GM18505 (cell line): ENCODE measurements around the gene AFTPH.

Experiments
- ATAC-seq: cut with Tn5 transposase; IDR thresholded peaks from one replicate; pipeline ENCODE4 v1.9.1; 2021; ENCODE audit not compliant: unreplicated experiment
- POLR2A ChIP-seq: IDR thresholded peaks from 4 replicates; pipeline ENCODE4 v1.6.1; 2011; ENCODE audit warnings: borderline replicate concordance; ENCODE audit not compliant: insufficient read depth, insufficient read length; ENCODE audit errors: extremely low read depth

Gene AFTPH, protein sequence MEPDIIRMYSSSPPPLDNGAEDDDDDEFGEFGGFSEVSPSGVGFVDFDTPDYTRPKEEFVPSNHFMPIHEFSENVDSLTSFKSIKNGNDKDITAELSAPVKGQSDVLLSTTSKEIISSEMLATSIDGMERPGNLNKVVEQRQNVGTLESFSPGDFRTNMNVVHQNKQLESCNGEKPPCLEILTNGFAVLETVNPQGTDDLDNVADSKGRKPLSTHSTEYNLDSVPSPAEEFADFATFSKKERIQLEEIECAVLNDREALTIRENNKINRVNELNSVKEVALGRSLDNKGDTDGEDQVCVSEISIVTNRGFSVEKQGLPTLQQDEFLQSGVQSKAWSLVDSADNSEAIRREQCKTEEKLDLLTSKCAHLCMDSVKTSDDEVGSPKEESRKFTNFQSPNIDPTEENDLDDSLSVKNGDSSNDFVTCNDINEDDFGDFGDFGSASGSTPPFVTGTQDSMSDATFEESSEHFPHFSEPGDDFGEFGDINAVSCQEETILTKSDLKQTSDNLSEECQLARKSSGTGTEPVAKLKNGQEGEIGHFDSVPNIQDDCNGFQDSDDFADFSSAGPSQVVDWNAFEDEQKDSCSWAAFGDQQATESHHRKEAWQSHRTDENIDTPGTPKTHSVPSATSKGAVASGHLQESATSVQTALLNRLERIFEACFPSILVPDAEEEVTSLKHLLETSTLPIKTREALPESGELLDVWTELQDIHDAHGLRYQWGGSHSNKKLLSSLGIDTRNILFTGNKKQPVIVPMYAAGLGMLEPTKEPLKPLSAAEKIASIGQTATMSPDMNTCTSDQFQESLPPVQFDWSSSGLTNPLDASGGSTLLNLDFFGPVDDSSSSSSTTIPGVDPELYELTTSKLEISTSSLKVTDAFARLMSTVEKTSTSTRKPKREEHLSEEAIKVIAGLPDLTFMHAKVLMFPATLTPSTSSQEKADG

DNA sequence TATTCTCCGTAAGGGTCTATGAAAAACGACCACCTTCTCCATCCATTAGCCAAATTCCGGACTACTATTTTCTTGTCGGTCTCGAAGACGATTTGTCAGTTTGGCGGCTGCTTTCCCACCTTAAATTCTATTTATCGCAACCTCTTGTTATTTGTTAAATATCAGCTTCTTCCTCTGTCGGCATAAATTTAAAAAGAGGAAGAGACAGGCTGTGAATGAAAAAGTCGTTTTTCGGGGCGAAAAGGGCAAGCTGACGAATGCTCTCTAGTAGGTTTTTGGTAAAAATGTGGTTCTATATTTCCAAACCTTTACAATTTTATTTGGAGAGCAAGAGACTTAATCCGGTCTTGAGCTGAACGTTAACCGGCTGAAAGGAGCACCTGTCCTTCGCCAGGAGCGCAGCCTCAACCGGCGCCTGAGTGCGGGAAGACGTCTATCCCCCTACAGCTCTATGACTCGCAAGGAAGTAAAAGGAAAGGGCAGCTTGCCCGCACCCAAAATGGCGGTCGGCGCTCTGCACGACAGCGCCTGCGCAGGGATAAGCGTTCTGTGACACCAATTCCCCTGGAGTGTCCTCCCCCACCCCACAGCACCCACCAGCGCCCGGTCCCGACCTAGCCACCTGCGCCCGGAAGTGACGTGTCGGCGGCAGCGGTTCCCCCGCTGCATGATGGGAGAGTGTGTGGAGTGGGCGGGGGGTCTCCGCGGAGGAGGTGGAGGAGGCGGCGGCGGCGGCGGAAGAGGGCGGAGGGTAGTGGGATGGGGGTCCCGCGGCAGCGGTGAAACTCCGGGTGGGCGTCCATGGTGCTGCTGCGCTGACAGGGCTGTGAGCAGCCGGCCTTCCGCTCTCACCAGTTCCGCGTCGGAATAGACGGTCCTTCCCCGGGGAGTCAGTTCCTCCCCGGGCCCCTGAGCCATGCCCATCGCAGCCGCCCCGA is at the start of gene AFTPH:
AFTPH (plus strand) TSS at position 663 of the 938 bp plus-strand sequence. CDS start 27,147 bp downstream, outside the sequence.
- TF ChIP-seq POLR2A, result peak; percentile 88
- peak; percentile 87 for ATAC-seq

DNA sequence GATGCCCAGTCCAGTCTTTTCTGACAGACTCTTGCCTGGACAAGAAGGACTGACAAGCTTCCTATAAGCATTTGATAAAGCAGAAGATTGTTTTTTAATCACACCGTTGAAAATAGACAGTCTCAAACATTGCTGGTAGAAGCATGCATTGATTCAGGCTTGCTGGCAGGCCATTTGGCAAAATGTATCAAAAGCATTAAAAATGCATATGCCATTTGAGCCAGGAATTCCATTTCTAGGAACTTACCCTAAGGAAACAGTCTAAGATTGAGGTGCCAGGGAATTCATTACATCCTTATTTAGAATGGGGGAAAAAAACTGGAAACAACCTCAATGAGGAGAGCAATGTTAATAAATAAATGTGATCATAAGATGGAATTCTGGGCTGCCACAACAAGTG is 49.5 kb upstream of the AFTPH start:
- ATAC-seq, result no peak
- no peak for TF ChIP-seq POLR2A

DNA sequence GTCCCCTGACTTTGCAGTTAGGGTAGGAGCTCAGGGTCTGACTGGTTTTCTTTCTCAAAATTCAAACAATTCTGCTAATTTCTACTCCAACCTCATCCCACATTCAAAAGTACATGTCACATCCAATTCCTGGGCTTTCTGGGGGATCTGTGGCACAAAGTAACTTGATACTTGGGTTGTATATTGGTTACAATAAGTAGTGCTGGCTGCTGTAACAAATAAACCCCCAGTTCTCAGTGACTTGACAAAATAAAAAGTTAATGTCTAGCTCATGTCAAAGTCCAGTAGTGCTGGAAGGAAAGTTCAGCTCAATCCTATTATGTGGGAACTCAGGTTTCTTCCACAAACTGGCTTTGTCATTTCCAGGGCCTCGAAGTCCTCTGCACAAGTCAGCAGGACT is 47.1 kb upstream of the AFTPH start:
- ATAC-seq, result no peak
- TF ChIP-seq POLR2A, result no peak

DNA sequence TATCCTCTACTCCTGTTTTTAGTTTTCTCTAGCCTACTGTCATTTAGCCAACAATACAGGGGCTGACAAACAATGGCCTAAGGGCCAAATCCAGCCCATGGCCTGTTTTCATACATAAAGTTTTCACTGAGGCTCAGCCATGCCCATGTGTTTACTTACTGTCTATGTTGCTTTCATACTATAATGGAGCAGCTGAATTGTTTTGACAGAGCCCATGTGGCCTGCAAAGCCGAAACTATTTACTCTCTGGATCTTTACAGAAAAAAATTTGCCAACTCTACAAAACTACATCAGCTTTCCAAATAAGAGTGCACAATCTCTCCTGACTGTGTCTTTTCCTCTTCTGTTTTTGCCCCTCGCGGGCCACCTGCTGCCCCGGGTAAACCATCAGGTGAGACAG is 46.1 kb upstream of the AFTPH start:
- no peak for TF ChIP-seq POLR2A
- no peak for ATAC-seq

DNA sequence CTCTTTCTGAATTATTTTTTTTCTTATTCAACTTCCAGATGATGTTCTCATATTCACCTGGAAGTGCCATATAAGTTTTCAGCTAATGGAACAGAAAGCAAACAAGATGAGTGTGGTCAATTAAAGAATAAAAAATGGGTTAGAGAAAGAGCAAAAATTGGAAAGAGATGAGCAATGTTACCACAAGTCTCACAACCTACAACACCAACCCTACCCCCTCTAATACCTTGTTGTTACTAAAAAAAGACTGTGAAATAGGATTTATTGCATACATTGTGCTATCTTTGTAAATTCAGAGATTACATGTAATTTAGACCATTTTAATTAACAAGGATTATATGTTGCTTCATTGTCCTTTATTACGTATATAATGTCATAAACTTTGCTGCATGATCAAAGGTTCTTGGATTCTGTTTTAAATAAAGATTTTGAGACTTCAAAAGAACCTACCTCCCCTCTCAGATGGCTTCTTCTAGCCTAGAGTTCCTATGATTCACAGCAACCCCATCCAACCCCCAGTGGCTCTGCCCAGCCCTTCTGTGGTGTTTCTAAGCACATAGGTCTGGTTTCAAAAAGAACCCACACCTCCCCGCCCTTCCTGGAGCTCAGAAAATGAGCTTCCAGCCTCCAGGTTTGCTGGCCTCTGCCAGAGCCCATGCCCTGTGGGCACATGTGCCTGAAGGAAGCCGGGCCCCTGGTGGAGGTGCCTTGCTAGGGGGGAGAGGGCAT is 45.5 kb upstream of the AFTPH start:
- no peak for ATAC-seq
- no peak for TF ChIP-seq POLR2A

DNA sequence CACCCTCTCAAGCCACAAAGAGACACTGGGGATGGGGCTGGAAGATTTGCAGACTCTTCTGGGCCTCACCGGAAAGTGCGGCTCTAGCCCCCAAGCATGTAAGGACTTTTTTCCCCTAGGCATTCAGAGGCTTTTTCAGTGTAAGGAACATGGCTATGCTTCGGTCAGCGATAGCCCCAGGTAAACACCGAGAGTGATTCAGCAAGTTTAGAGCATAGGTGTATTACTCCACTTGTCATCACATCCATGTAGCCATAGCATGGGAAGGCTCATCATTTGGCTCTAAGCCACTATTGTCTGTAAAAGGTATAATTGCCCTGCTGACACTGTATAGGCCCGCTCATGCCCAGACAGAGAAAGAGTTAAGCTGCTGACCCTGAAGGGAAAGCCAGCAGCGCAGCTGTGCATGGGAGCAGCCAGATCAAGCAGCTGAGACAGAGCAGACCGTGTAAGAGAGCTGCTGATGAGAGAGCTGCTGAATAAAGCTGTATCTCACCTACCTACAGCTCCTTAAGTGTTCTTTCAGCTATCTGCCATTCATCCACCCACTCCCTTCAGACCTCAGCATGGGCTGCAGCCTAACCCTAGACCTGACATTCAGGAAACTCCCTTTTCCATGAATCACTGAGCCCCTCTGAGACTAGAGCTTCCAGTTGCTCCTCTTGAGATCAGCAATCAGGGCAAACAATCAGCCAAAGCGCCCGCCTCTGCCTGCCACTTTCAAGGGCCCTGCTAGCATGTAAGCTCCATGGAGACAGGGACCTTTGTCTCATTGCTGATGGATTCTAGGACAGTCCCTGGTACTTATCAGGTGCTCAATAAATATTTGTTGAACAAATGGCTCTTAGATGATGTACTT is 44.6 kb upstream of the AFTPH start:
- no peak for ATAC-seq
- no peak for TF ChIP-seq POLR2A

DNA sequence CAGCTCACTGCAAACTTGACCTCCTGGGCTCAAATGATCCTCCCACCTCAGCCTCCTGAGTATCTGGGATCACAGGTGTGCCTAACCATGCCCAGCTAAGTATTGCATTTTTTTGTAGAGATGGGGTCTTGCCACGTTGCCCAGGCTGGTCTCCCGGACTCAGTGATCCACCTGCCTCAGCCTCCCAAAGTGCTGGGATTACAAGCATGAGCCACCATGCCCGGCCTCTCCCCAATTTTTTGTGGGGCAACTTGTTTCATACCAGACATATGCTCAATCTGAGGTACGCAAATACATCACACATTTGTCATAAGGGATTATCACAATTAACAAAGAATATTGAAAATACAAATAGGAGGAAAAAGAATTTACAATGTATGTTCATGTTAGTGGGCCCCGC is 42.5 kb upstream of the AFTPH start:
- TF ChIP-seq POLR2A, result no peak
- ATAC-seq, result no peak

DNA sequence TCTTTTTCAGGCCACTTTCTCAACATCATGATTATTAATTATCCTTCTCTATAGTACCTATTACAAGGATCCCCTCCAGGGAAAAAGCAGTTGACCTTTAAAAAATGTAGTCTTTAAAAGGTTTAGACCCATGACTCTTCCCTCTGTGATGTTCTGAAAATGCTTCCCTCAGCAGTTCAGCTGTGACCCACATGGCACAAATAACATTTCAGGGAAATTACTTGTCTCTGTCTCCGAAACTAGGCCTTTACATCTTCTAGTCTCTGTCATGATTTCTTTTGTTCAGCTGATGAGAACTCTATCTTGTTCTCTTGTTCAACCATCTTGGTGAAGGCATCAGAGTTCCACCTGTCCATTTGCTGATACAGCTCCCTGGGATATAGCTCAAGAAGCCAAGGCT is 41.9 kb upstream of the AFTPH start:
- ATAC-seq, result no peak

DNA sequence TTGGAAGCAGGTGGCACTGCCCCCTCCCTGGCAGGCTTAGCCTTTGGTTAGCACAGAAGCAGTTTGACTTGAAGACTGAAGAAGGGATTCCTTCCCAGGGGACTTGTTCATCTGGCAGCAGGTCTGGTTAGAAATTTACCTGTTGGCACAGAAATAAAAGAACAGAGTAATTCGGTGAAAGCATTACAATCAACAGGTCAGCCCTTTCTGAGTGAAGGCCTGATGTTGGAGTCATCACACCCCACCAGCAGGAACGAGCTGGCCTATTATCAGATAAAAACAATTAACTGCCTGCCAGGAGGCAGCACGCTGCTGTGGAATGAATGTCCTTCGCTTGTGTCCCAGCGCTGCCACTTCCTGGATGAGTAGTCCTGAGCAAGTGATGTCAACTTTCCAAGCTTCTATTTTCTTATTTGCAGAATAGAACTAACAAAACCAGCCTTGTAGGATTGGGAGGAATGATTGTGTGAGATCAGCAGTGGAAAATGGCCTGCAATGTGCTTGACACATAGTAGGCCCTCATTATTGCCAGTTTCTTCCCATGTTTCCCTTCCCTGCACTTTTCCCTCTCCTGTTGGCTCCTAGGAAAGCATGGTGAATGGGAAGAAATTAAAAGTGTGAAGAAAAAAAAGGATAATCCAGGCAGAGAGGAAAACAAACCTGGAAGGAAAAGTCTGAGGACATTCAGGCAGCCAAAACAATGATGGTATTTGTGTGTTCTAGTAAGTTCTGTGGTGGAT is 41.2 kb upstream of the AFTPH start:
- ATAC-seq, result no peak
- TF ChIP-seq POLR2A, result no peak

More for the DNA sequence above, 41.9 kb upstream of the AFTPH start:
- no peak for TF ChIP-seq POLR2A

DNA sequence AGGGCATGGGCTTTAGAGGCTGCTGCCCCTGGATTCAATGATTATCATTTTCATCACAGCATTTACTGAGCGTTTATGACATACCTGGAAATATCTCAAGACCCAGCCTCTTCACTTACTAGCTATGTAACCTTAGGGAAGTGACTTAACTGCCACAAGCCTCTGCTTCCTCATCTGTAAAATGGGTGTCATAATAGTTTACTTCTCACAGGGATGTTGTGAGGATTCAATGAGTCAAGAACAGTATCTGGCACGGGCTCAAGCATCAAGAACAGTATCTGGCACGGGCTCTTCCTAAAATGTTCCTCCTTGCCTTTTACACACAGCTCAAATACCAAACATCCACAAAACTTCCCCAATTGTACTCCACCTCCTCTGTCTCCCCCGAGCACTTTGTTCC is 38.8 kb upstream of the AFTPH start:
- no peak for TF ChIP-seq POLR2A

DNA sequence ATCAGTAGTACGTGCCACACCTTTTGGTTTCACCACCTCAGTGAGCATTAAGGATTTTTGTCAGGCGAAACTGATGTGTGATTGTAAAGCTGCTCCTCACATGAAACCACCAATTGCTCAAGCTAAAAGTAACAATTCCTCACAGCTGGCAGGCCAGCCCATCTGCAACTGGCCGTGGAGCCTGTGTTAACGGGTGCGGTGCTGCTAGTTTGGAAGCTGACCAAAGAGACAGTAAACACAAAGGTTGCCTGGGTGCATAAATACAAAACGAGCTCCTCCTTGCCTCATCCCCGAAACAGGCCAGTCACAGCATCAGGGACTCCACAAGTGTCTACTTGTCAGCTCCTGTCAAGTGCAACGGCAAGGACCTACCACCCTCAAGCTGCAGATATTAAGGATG is 38.2 kb upstream of the AFTPH start:
- no peak for ATAC-seq
- no peak for TF ChIP-seq POLR2A

More for the DNA sequence above, 38.8 kb upstream of the AFTPH start:
- ATAC-seq, result no peak
